Hepatic stellate cell (primary cell): ENCODE measurements around the gene KCNH8.
"Not testable (repeated sequence)": the region's sequence is repeated elsewhere in the genome, so short reads cannot be mapped to it uniquely, and the experiment has no call there.

Source experiments
- DNase-seq: peaks from one replicate; pipeline ENCODE4 v3.0.0; 2011; ENCODE audit warnings: low spot score

KCNH8 gene

GRCh38 chr3:19173945-19174344 lies 25.6 kb downstream of the KCNH8 start:
- DNase-seq, result no peak

GRCh38 chr3:19183584-19183983 lies 35.3 kb downstream of the KCNH8 start:
- no peak for DNase-seq

GRCh38 chr3:19190126-19190525 lies 41.8 kb downstream of the KCNH8 start:
- DNase-seq, result no peak

GRCh38 chr3:19190602-19191001 lies 42.3 kb downstream of the KCNH8 start:
- DNase-seq, result no peak

GRCh38 chr3:19199131-19199530 lies 50.8 kb downstream of the KCNH8 start:
- DNase-seq, result no peak

- DNase-seq, result no peak
Measured at GRCh38 chr3:19202303-19202702, 54.0 kb downstream of the KCNH8 start.

GRCh38 chr3:19202754-19203153 lies 54.4 kb downstream of the KCNH8 start:
- no peak for DNase-seq

GRCh38 chr3:19206540-19206939 lies 58.2 kb downstream of the KCNH8 start:
- DNase-seq, result no peak

GRCh38 chr3:19213603-19214220 lies 65.4 kb downstream of the KCNH8 start:
- DNase-seq, result no peak

GRCh38 chr3:19215427-19215826 lies 67.1 kb downstream of the KCNH8 start:
- DNase-seq, result no peak

- DNase-seq, result no peak
Measured at GRCh38 chr3:19216669-19217337, 68.5 kb downstream of the KCNH8 start.

- DNase-seq, result no peak
Measured at GRCh38 chr3:19220311-19220710, 72.0 kb downstream of the KCNH8 start.

GRCh38 chr3:19221081-19221480 lies 72.8 kb downstream of the KCNH8 start:
- DNase-seq, result no peak

GRCh38 chr3:19226479-19226878 lies 78.2 kb downstream of the KCNH8 start:
- DNase-seq, result no peak

GRCh38 chr3:19228167-19228566 lies 79.9 kb downstream of the KCNH8 start:
- no peak for DNase-seq

- no peak for DNase-seq
Measured at GRCh38 chr3:19229086-19229485, 80.8 kb downstream of the KCNH8 start.

- DNase-seq, result not testable (repeated sequence)
Measured at GRCh38 chr3:19229881-19230280, 81.6 kb downstream of the KCNH8 start.

- DNase-seq, result no peak
Measured at GRCh38 chr3:19231792-19232461, 83.6 kb downstream of the KCNH8 start.

GRCh38 chr3:19232566-19232965 lies 84.3 kb downstream of the KCNH8 start:
- no peak for DNase-seq

GRCh38 chr3:19233882-19234784 lies 85.8 kb downstream of the KCNH8 start:
- not testable (repeated sequence) for DNase-seq

GRCh38 chr3:19248143-19248542 lies 99.8 kb downstream of the KCNH8 start:
- no peak for DNase-seq

GRCh38 chr3:19248767-19249166 lies 100.5 kb downstream of the KCNH8 start:
- DNase-seq, result no peak
